AML-193 (cell line): ENCODE results near the gene SCD5.
A peak's percentile ranks its signal among the peaks of the same experiment; 100 is the strongest.

Experiments
- DNase-seq, 2 experiments: peaks; one replicate each; lab custom pipeline; 2025; lab: John Stamatoyannopoulos, UW

Gene SCD5

GRCh38 chr4:82726596-82726995 lies 72.0 kb downstream of the SCD5 start:
- no peak for DNase-seq

GRCh38 chr4:82721819-82722423 lies 76.7 kb downstream of the SCD5 start:
- DNase-seq: peak; percentile 4 to 41

DNA sequence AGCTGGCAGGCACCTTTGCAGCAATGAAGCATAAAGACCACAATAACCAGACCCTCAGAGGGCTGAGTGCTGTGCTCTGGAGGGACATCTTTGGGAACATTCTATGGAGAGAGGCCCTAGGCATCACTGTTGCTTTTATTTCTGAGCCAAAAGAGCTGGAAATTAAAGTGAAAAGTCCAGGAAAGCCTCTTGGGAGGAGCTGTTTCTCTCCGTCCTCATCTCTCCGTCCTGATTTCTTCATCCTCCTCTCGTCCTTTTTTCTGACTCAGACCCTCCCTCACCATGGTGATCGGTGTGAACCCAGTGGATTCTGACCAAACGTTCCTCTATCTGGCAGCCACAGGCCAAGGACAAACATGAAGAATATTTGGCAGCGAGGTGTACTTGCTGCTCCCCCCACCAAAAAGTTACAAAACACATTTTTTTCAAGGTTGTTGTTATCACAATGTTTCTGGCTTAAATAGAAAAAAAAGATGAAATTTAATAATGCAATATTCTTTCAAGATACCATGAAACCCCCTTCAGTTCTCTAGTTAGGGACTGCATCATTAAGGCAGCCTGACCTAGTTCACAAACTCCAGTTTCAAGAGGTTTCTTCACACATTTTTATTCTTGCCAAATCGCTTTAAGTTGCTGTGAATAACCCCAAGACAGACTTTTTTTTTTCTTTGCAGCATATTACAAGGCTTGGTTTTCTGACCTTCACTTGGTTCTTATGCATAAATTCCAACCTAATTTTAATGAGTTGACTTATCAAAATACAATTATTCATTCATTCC lies 80.2 kb downstream of the SCD5 start:
- no peak for DNase-seq

DNA sequence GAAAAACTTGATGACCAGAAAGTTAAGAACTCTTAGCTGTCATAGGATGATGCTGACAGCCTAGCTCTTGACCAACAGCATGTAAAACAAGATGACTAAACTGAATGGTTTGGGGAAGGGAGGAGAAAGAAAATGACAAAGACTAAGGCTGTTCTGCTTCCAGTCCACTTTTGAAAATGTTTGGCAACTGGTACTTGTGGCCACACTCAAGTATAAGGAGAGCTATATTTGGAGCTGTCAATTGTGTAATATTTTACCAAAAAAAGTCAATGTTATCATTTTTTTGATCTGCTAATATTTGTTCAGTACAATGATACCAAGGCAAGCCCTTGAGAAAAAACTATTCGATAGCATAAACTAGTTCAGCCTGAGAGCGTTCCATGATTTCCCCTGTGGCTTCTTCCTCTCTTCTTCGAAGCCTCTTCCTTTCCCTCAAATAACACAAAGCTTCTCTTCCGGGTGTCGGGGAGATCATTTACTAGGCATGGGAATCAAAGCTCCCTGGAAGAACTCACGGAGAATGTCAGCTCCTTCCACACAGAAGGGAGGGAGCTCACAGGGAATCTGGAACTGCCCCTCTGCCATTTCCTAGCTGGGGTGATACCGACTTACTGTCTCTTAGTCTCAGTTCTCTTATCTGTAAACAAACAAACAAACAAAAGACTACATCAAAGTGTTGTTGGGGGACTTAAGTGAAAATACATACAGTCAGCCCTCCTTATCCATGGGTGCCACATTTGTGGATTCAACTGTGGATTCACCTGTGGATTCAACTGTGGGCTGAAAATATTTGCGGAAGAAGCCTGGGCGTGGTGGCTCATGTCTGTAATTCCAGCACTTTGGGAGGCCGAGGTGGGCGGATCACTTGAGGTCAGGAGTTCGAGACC lies 82.6 kb downstream of the SCD5 start:
- DNase-seq: no peak

- no peak for DNase-seq
These were observed 84.7 kb downstream of the SCD5 start for GRCh38 chr4:82713856-82714255.

- DNase-seq: no peak
These were observed 86.0 kb downstream of the SCD5 start for GRCh38 chr4:82712561-82712960.

DNA sequence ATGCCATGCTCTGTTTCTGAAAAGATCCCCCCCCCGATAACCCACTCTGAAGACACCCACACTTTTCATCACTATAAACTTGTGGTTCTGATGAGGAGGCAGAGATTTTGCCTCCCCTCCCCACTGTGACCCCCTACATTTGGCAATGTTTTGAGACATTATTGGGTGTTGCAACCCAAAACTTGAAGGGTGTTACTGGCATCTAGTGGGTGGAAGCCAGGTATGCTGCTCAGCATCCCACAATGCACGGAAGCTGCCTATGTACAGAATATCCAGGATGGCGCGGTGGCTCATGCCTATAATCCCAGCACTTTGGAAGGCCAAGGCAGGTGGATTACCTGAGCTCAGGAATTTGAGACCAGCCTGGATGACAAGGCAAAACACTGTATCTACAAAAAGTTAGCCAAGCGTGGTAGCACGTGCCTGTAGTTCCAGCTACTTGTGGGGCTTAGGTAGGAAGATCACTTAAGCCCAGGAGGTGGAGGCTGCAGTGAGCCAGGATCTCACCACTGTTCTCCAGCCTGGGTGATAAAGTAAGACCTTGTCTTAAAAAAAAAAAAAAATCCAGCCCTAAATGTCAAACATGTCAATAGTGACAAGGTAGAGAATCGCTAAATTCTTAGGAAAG lies 87.3 kb downstream of the SCD5 start:
- DNase-seq: no peak

- DNase-seq: no peak
These were observed 88.2 kb downstream of the SCD5 start for GRCh38 chr4:82710197-82710929.

DNA sequence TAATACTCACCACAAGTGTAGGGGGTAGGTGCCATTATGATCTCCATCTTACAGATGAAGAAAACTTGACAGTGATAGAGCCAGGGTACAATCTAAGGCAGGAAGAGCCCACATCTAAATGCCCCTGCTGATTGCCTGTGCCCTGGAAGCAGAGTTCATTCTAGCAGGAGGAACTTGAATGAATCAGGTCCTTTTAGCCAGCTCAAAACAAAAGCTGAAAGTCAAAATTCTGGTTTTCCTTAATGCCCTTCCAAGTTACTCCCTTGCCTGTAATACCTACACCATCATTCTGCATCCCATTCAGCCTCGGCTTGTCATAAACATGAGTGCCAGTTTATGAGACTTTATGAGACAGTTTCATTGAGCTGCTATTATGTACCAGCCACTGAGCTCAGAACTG lies 89.6 kb downstream of the SCD5 start:
- DNase-seq: no peak

- no peak for DNase-seq
These were observed 92.1 kb downstream of the SCD5 start for GRCh38 chr4:82706349-82707000.

- DNase-seq: no peak
These were observed 92.7 kb downstream of the SCD5 start for GRCh38 chr4:82705928-82706300.

DNA sequence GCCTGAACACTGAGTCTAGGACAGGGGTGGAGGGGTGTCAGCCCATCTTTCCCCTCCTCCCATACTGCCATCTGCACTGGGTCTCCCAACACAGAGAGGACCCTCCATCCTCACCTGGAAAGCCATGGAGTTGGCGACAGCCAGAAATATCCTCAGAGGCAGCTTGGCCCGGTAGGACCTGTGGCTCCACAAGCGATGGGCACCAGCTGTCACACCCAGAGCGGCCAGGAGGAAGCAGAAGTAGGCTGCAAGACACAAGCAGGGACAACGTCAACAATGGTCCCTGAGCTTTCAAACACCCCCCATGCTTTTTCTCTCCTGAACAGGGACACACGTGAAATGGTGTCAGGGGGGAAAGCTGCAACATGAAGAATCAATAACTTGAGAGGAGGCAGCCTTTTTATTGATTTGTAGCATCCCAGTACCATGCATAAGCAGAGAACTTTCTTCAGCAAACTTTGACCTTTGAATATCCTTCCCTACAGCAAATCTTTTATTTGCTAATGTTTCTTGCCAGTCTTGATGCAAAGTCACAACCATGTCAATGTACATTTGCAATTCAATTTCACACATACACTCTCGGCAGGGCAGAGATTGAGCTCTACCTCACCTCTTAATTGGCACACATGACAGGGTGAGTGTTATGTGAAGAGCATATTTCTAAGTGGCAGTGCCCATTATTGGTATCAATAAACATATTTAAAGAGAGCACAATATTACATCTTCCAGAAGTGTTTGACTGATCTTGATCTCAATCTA lies 93.2 kb downstream of the SCD5 start:
- no peak for DNase-seq

DNA sequence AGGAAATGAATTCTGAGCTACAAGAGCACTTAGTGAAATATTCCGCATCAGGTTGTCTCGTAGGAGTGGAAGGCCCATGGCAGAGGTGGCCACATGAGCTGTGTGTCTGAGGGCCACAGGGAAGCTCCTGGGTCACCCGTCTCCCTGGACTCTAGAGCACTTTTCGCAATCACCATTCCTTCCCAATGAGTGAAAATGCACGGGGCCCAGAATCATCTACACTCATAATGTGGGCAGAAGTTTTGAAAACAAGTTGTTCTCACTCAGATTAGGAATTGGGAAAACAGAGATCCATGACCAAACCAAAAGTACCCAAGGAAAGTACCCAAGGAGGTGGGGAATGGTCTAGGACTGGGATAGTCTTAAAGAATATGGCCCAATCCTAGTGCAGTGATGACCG lies 94.4 kb downstream of the SCD5 start:
- no peak for DNase-seq

DNA sequence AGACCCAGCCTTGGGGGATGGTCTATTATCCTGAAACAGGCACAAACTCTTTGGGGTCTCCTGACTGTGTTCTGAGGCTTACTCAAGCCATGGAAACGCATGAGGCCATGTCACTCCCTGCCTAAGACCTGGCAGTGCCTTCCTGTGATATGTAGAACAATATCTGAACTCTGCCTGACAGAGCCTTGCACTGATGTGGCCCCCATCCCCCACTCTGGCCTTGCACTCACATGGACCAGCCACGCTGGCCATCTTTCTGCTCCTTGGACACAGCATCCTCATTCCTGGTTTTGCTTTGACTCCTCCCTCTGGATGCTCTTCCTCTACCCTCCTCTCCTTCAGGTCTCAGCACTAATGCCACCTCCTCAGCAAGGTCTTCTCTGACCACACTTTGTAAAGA lies 100.2 kb downstream of the SCD5 start:
- no peak for DNase-seq

GRCh38 chr4:82697561-82697960 lies 101.0 kb downstream of the SCD5 start:
- DNase-seq: no peak

DNA sequence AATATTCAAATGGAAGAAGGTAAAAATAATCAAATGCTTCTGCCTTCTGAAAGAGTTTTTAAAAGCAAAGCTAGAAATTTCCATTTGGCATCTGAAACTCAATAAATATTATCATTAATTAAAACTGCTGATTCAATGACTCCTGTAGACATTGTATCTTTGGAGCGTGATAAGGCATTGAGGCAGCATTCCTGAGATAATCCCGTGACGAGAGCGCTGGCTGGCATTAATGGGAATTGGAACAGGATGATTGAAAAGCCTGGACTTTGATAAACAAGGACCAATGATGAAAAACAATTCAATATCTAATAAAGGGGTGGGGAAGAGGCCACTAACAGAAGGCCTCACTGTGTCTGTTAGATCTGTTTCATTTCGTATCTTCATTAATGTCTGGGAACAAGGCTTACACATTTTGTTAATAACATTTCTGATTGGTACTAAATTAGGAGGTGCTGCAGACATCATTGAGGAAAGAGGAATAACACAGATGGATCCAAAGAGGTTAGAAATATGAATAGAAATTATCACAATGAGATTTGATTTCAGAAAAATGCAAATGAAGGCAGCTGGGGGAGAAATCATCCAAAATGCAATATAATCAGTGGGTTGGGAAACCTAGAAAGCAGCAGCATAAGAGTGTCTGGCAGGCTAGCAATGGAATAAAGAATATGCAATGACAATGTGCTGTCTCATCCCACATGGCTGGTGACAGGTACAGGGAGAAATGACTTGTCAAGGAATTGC lies 102.3 kb downstream of the SCD5 start:
- DNase-seq: no peak

DNA sequence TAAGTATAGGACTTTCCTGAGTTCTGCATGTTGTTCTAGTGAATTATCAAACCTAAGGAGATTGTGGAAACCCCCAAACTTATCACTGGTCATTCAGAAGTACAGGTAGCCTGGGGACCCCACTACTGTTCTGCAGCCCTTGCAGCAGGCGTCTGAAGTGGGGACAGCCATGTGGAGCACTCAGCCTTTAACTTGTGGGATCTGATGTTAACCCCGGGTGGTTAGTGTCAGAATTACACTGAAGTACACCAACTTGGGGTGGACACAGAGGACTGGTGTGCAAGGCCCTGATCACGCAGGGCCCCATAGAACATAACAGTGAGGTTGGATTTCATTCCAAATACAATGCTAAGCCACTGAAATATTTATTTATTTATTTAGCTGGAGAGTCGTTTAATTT lies 103.7 kb downstream of the SCD5 start:
- no peak for DNase-seq

DNA sequence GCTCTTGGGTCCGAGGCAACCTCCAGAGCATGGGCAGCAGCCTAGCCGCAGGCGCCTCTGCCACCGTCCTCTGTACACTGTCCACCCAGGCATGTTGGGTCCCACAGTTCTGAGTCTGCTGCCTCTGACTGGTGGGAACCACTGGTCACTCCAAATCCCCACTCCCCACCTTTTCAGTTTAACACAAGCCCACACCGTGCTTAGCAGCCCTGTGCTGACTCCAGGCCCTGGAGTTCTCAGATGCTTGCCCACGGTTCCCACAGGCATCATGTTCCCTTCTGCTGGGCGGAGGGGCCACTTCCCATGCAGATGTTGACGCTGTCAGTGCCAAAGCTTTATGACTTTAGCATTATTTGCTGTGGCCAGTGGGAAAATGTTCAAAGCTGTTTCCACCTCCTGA lies 104.5 kb downstream of the SCD5 start:
- no peak for DNase-seq

- no peak for DNase-seq
These were observed 106.4 kb downstream of the SCD5 start for GRCh38 chr4:82692101-82692780.
